CD4-positive, alpha-beta T cell treated with Interferon alpha-2 for 1 hour (primary cell): ENCODE measurements around the gene TANK.
"Not testable (repeated sequence)": the region's sequence is repeated elsewhere in the genome, so short reads cannot be mapped to it uniquely, and the experiment has no call there.

Source experiments
- DNase-seq, 2 donors: peaks; one replicate each; pipeline ENCODE4 v3.0.0-alpha.2; 2020 to 2022

The TANK gene

DNA sequence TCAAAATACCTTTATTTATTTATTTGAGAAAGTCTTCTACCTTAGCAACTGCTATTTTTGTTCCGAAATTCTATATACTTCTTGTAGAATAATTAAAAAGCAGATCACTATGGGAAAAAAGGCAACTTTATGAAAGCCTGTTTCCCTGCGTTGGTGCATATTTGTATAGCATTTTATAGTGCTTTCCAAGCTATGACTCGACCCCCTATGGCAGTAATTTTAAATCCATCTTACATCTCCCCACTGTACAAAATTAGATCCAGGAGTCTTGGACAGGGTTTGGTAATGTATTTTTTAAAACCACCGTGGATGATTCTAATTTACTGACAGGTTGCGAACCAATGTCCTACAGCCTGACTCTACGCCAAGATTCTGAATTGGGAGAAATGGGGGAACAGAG, 10.1 kb downstream of the TANK start:
- DNase-seq = no peak

DNA sequence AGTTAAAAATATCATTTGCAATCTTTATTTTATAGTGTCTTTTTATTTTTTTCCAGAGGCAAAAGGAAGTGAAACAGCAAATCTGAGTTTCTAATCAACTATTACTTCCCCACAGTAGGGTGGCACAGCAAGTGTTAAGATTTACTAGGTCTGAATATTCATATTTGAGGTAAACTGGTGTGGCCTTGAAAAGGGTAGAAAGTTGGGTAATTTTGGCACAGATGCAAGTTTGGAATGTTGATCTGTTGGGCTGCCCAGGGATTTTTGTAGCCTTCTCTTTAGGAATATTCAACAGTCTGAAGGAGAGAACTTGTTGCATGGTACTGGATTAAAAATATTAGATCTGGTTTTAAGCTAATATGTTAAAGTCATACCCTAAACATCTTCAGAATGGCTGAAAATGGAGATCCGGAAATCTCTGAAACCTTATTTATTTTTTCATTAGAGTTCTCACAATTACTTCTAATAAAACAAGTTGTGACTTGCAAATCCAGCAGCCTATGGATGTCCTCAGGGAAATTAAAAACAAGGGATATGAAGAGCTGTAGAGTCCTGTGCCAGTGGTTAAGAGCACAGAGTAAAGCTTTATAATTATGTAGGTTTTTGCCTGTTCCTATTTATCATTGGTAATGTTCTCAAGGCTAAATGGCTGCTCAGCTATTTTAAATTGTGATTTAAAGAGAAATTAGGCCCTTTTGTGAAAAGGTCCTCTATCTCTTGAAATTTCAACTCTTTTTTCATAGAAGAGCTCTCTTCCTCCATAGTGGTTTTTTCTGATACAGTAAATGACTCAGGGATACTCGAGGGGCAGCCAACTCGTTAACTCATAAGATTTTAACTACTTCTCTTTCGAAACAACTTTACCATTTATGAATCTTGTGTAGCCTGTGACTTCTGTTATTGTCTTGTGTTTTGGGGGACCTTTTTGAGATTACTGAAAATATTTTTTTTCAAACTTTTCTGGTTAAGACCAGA, 11.0 kb downstream of the TANK start:
- no peak for DNase-seq

- DNase-seq = no peak
These were observed 12.8 kb downstream of the TANK start for GRCh38 chr2:161172901-161173540.

DNA sequence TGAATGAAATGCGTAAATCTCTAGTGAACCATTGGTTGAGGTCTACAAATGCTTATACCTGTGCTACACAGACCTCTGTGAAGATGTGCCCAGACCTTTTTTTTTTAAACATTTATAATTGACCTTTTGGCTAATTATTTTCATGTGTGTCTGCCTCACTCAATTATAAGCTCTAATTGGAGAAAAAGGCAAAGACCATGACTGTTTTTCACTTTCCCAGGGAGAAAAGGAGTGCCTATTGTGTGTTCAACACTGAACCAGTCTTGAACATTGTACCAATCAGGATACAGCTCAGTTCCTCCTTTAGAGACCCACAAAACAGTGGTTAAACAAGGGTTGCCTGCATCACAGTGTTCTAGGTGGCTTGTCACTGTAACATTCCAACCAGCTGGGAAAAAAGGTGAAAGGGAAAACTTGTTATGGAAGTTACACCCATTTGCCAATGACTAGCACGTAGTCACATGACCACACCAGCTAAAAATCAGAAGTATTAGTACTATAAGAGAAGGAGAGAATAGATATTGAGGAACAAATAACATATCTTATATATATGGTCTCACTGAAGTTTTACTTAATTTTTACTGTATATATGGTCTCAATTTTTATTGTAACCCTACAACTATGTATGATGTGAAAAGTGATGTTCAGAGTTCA, 13.4 kb downstream of the TANK start:
- no peak for DNase-seq

GRCh38 chr2:161177969-161178368, 17.7 kb downstream of the TANK start:
- no peak for DNase-seq

DNA sequence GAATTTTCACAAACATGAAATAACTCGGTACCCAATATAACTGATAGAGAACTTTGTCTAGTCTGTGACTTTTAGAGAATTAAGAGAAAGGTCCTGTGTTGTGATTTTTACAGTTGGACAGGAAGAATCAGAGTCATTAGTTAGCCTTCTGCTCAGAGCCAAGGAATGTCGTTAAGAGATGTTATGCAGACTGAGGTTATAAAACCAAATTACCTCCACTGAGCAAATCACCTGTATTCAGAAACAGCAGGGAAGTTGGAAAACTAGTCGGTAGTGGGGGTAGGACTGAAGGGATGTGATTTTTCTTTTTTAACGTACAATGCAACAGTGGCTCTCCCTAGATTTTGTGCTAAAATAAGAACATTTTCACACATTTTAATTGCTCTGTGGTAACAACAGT, 18.5 kb downstream of the TANK start:
- DNase-seq = no peak

DNA sequence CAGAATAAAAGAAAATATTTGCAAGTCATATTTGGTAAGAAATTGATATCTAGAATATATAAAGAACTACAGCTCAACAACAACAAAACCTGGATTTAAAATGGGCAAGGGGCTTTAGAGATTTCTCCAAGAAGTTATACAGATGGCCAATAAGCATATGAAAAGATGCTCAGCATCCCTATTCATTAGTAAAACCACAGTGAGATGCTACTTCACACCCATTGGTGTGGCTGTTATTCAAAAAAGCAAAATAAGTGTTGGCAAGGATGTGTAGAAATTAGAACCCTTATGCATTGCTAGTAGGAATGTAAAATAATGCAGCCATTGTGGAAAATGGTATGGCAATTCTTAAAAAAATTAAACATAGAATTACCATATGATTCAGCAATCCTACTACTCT, 29.8 kb downstream of the TANK start:
- DNase-seq = no peak

DNA sequence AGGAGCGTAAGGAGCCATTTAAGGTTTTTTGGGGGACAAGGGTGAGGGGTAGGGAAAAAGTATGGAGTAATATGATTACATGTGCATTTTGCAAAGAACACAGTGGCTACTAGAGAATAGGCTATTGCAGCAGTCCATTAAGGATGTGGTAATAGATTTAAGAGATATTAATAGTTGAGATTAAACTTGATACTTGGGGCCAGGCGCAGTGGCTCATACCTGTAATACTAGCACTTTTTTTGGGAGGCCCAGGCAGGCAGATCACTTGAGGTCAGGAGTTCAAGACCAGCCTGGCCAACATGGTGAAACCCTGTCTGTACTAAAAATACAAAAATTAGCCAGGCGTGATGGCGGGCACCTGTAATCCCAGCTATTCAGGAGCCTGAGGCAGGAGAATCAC, 35.4 kb downstream of the TANK start:
- DNase-seq = not testable (repeated sequence)

- peak in 1 of 2 donors; percentile 24 for DNase-seq
These were observed 39.9 kb downstream of the TANK start for GRCh38 chr2:161199912-161200701.

GRCh38 chr2:161204846-161205245, 44.6 kb downstream of the TANK start:
- DNase-seq = no peak

GRCh38 chr2:161206471-161207032, 46.3 kb downstream of the TANK start:
- DNase-seq = no peak

DNA sequence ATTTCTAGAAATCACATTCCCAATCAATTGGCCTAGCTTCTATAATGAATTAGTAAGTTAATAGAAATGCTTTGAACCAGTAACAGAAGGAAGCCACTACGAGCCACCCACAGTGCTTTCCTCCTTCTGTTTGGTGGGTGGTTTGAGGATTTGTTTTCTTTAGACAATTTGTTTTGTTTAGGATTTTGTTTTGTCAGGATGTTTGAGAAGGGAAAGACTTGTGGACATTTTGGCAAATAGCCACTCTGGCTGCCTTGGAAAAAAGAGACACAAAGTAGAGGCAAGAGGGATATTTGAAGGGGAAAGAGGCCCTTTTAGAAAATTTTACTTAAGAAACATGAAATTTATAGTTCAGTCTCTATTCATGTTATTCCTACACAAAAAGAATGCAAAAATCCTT, 47.7 kb downstream of the TANK start:
- no peak for DNase-seq

- DNase-seq = no peak
These were observed 48.4 kb downstream of the TANK start for GRCh38 chr2:161208527-161209139.

DNA sequence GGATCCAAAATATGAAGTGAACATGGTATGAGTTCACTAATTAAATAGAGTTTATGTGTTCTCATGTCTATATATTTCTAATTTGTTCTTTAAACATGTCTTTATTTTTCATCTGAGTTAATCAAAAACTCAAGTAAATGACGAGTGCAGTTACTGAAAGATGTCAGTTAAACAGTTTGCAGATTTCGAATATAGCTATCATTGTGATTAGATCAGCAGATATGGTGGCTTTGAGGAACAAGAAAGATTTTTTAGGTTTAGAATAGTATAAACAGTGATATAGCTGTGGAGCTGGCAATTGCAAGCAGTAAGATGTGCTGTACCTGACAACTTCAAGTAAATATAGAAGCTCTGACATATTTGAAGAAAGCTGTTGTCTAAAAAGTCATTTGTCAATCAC, 49.7 kb downstream of the TANK start:
- DNase-seq = no peak

- no peak for DNase-seq
These were observed 57.5 kb downstream of the TANK start for GRCh38 chr2:161217597-161218185.

GRCh38 chr2:161219211-161219610, 59.0 kb downstream of the TANK start:
- no peak for DNase-seq

DNA sequence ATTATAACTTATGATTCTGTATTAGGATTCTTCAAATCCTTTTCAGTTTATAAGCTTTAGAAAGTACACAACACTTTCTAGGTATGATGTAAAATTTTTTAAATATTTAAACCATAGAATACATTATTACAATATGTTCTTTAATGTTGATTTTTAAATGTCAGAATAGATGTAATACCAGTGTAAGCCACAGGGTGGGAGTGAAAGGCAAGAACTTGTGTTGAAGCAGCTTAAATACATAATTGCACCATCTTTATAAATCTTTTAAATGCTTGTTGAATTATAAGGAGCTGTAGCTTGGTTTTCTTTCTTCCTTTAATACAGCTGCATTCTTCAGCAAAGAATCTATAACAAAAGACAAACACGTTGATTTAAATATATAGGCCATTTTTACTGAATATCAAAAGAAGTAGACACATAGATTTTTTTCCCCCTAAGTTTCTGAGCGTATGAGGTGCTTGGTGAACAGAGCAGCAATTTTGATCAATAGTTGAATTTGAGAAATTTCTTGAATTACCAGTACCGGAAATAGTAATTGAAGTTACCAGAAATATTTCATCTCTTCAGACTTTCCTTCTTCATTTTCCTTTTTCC, 63.0 kb downstream of the TANK start:
- DNase-seq = peak in 1 of 2 donors; percentile 69

GRCh38 chr2:161228511-161229240, 68.4 kb downstream of the TANK start:
- no peak for DNase-seq

GRCh38 chr2:161230959-161231358, 70.7 kb downstream of the TANK start:
- DNase-seq = no peak

- no peak for DNase-seq
These were observed 72.3 kb downstream of the TANK start for GRCh38 chr2:161232571-161232970.
